Posterior cingulate gyrus (tissue), 11 donors: ENCODE measurements around the gene THAP10.
"Not testable (repeated sequence)": the region's sequence is repeated elsewhere in the genome, so short reads cannot be mapped to it uniquely, and the experiment has no call there.

Experiments
- DNase-seq, 10 donors: peaks; one replicate each; pipeline versions ENCODE4 v3.0.0 to v3.0.0-alpha.2; 2020 to 2021; ENCODE audit warnings: mixed read lengths in 3 of 10
- intact Hi-C: fragments of 100-400 bp; cut with DNase I; formaldehyde crosslinking; loops from one replicate; pipeline ENCODE4 v1.15.1; 2023

THAP10 gene

GRCh38 chr15:70892002-70892911 is at the start of gene THAP10, which contains the start of gene LRRC49:
TSS of gene THAP10 (minus strand) at chr15:70892433. CDS start at chr15:70892272, 161 bp downstream.
TSS of gene LRRC49 (plus strand) at chr15:70892826. CDS start at chr15:70892895, 69 bp downstream.
- intact Hi-C loops = loop anchor here (2.0 to 5.0 kb wide), 2 partner anchors 37 to 550 kb away; partner anchors contain the start of gene LARP6
- peak; percentile 77 to 98 (median 89) for DNase-seq

- no peak for DNase-seq
- intact Hi-C loops = no loop called here
Observed at GRCh38 chr15:70936326-70936725, 44.1 kb upstream of the THAP10 start.

- no peak for DNase-seq
- intact Hi-C loops = no loop called here
Observed at GRCh38 chr15:70935631-70936030, 43.4 kb upstream of the THAP10 start.

GRCh38 chr15:70933411-70933810 is 41.2 kb upstream of the THAP10 start:
- intact Hi-C loops = no loop called here
- no peak for DNase-seq

- no peak for DNase-seq
- intact Hi-C loops = no loop called here
Observed at GRCh38 chr15:70932397-70932796, 40.2 kb upstream of the THAP10 start.

- no peak for DNase-seq
- intact Hi-C loops = no loop called here
Observed at GRCh38 chr15:70931821-70932220, 39.6 kb upstream of the THAP10 start.

GRCh38 chr15:70926914-70927313 is 34.7 kb upstream of the THAP10 start:
- DNase-seq, intact Hi-C loops: not testable (repeated sequence)

- no peak for DNase-seq
- intact Hi-C loops = no loop called here
Observed at GRCh38 chr15:70923311-70924080, 31.3 kb upstream of the THAP10 start.

- DNase-seq = no peak
- intact Hi-C loops = no loop called here
Observed at GRCh38 chr15:70922119-70922518, 29.9 kb upstream of the THAP10 start.

- intact Hi-C loops = no loop called here
- no peak for DNase-seq
Observed at GRCh38 chr15:70920981-70921696, 28.9 kb upstream of the THAP10 start.

- intact Hi-C loops = no loop called here
- DNase-seq = peak in 2 of 10 donors; percentile 59 to 68
Observed at GRCh38 chr15:70917955-70918354, 25.7 kb upstream of the THAP10 start.

GRCh38 chr15:70916531-70916930 is 24.3 kb upstream of the THAP10 start:
- DNase-seq = peak in 2 of 10 donors; percentile 30 to 55
- intact Hi-C loops = no loop called here

- intact Hi-C loops = no loop called here
- no peak for DNase-seq
Observed at GRCh38 chr15:70912187-70912586, 20.0 kb upstream of the THAP10 start.

- no peak for DNase-seq
- intact Hi-C loops = no loop called here
Observed at GRCh38 chr15:70910958-70911357, 18.7 kb upstream of the THAP10 start.

- intact Hi-C loops = no loop called here
- DNase-seq = no peak
Observed at GRCh38 chr15:70907784-70908471, 15.7 kb upstream of the THAP10 start.

GRCh38 chr15:70906842-70907241 is 14.6 kb upstream of the THAP10 start:
- intact Hi-C loops = no loop called here
- DNase-seq = no peak

- intact Hi-C loops = no loop called here
- no peak for DNase-seq
Observed at GRCh38 chr15:70902107-70902506, 9.9 kb upstream of the THAP10 start.

- intact Hi-C loops = loop anchor here (2.0 to 5.0 kb wide), 2 partner anchors 38 to 549 kb away; partner anchors contain the start of gene LARP6
- DNase-seq = peak in 6 of 10 donors; percentile 31 to 88 (median 57)
Observed at GRCh38 chr15:70892912-70893560, 803 bp upstream of the THAP10 start.

GRCh38 chr15:70882361-70882760 is 9.9 kb downstream of the THAP10 start:
- DNase-seq = no peak
- intact Hi-C loops = no loop called here
